Suprapubic skin (tissue), 4 donors: ENCODE results near the gene ZNF804A. TPM values are rescaled to one million over a fixed set of nuclear protein-coding genes. Genes with fewer than 3 reads are reported as not detected.

Source experiments
- DNase-seq, 2 donors: peaks; one replicate each; pipeline ENCODE4 v3.0.0-alpha.2; 2019; ENCODE audit warnings: low spot score in 2 of 2
- H3K27ac ChIP-seq: fragments of 200-600 bp; sonication (generic); one replicate; pipeline ENCODE4 v1.5.1; 2019
- H3K27me3 ChIP-seq: fragments of 200-600 bp; sonication (generic); one replicate; pipeline ENCODE4 v1.5.1; 2019
- H3K36me3 ChIP-seq: fragments of 200-600 bp; sonication (generic); one replicate; pipeline ENCODE4 v1.5.1; 2019
- H3K4me1 ChIP-seq: fragments of 200-600 bp; sonication (generic); one replicate; pipeline ENCODE4 v1.5.1; 2019
- H3K4me3 ChIP-seq: fragments of 200-600 bp; sonication (generic); one replicate; pipeline ENCODE4 v1.5.1; 2019; ENCODE audit warnings: mild to moderate bottlenecking
- H3K9me3 ChIP-seq: fragments of 200-600 bp; sonication (generic); one replicate; pipeline ENCODE4 v1.5.1; 2019
- CTCF ChIP-seq, 2 donors: fragments of 200-600 bp in 1 of 2; fragments of 450-650 bp in 1 of 2; sonication (generic) in 1 of 2; IDR thresholded peaks; one replicate each; pipeline ENCODE4 v1.5.1; 2016 to 2019; ENCODE audit warnings: antibody characterized with exemption in 2 of 2, mild to moderate bottlenecking in 1 of 2, moderate library complexity in 1 of 2
- EP300 ChIP-seq: sonication (generic); formaldehyde crosslinking; IDR thresholded peaks from one replicate; pipeline ENCODE4 v1.6.1; 2017; ENCODE audit warnings: antibody characterized with exemption
- POLR2A ChIP-seq, 2 donors: fragments of 450-650 bp; IDR thresholded peaks; one replicate each; pipeline ENCODE4 v1.6.1; 2017; ENCODE audit warnings: antibody characterized with exemption in 2 of 2, mild to moderate bottlenecking in 2 of 2, moderate library complexity in 2 of 2
- POLR2AphosphoS5 ChIP-seq, 3 donors: sonication (generic); formaldehyde crosslinking; IDR thresholded peaks; one replicate each; pipeline ENCODE4 v1.6.1; 2017; ENCODE audit warnings: antibody characterized with exemption in 3 of 3
- WGBS: methylation state at CpG from one replicate; pipeline ENCODE4 v1.1.5; 2018; 5-methylcytosine and 5-hydroxymethylcytosine counted together
- total RNA-seq, 4 donors: library from RNA; depleted of rRNA; stranded (reverse); fragments of >200 nt; gene quantifications; one replicate each; pipeline ENCODE4 v1.1.0, GENCODE V29; 2016

Gene ZNF804A
- total RNA-seq, 4 donors from 2014 or later, result 1.0 TPM; not detected in 3

GRCh38 chr2:184793176-184793575, 194.8 kb downstream of the ZNF804A start:
- no peak for DNase-seq
- Histone ChIP-seq H3K27me3 (no peaks in the 10 kb centered on the region), H3K4me1 (no peaks in the 10 kb centered on the region), H3K27ac (no peak overlapping the region), H3K9me3 (no peaks in the 10 kb centered on the region), H3K4me3 (no peak overlapping the region), H3K36me3 (no peaks in the 10 kb centered on the region)
- TF ChIP-seq POLR2AphosphoS5 (IDR thresholded peaks at IDR 0.05) (no peak), CTCF (IDR thresholded peaks at IDR 0.05) (no peak), POLR2A (IDR thresholded peaks at IDR 0.05) (no peak), EP300 (no peak)
- 95% methylated on average over 1 of the region's 1 CpG for WGBS

DNA sequence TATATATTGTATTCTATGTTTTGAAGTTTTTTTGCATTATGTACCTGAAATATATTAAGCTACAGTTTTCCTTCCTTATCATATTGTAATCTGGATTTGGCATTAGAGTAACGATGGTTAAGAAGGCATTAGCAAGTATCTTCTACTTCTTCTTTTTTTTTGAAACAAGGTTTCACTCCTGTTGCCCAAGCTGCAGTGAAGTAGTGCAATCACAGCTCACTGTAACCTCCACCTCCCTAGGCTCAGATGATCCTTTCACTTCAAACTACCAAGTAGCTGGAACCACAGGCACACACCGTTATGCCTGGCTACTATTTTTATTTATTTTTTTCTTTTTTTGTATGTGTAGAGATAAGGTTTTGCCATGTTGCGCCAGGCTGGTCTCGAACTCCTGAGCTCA, 201.1 kb downstream of the ZNF804A start:
- Histone ChIP-seq H3K36me3 (no peaks in the 10 kb centered on the region), H3K4me1 (no peaks in the 10 kb centered on the region), H3K4me3 (no peak overlapping the region), H3K9me3 (no peaks in the 10 kb centered on the region), H3K27me3 (no peaks in the 10 kb centered on the region), H3K27ac (no peak overlapping the region)
- TF ChIP-seq CTCF (IDR thresholded peaks at IDR 0.05) (no peak), POLR2A (IDR thresholded peaks at IDR 0.05) (no peak), POLR2AphosphoS5 (IDR thresholded peaks at IDR 0.05) (no peak), EP300 (no peak)
- no peak for DNase-seq
- WGBS, result 86% methylated on average over 4 of the region's 4 CpGs

- no peak overlapping the region for H3K27ac ChIP-seq
- H3K9me3 ChIP-seq, result no peaks in the 10 kb centered on the region
- TF ChIP-seq POLR2AphosphoS5 (IDR thresholded peaks at IDR 0.05), result no peak
- no peak for TF ChIP-seq CTCF (IDR thresholded peaks at IDR 0.05)
- no peak for TF ChIP-seq EP300
- no peak for TF ChIP-seq POLR2A (IDR thresholded peaks at IDR 0.05)
- H3K4me3 ChIP-seq, result no peak overlapping the region
- H3K4me1 ChIP-seq, result no peaks in the 10 kb centered on the region
- 61% methylated on average over 3 of the region's 3 CpGs for WGBS
- no peaks in the 10 kb centered on the region for H3K36me3 ChIP-seq
- no peak for DNase-seq
- no peaks in the 10 kb centered on the region for H3K27me3 ChIP-seq
Observed at GRCh38 chr2:184814421-184814820, 216.1 kb downstream of the ZNF804A start.

DNA sequence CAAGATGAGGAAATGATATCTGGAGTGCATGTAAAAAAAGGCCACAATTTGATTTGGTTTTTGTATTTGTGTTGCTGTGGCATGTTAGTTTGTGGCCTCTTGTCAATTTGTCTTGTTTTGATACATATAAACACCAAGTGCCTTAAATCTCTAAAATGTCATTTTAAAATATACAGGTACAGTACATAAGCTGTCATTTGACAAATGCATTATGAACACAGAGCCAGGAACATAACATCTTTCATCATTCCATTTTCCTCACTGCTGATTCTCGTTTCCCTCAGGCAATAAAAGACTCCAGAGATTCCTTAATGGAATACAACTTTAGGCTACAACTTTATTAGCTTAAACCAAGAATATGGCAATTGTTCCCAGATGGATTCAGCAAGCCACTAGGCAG, 217.5 kb downstream of the ZNF804A start:
- Histone ChIP-seq H3K9me3 (no peaks in the 10 kb centered on the region), H3K4me3 (no peak overlapping the region), H3K27me3 (no peaks in the 10 kb centered on the region), H3K27ac (no peak overlapping the region), H3K36me3 (no peaks in the 10 kb centered on the region), H3K4me1 (no peaks in the 10 kb centered on the region)
- 21% methylated on average over 1 of the region's 1 CpG for WGBS
- no peak for DNase-seq
- no peak for TF ChIP-seq POLR2A (IDR thresholded peaks at IDR 0.05)
- TF ChIP-seq POLR2AphosphoS5 (IDR thresholded peaks at IDR 0.05), result no peak
- no peak for TF ChIP-seq CTCF (IDR thresholded peaks at IDR 0.05)
- TF ChIP-seq EP300, result no peak

DNA sequence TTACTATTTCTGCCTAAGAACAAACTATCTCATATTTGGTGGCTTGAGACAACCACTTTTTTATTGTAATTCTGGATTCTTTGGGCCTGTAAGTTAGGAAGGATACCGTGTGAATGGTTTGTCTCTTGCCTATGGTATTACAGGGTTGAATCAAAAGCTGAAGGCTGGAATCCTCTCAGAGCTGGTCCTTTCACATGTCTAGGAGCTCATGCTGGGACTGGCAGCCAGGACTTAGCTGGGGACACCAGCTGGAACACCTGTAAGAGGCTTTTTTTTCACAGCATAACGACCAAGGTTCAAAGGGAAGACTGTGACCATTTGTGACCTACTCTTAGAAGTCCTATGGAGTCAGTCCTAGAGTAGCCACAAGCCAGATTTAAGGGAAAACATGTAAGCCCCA, 226.3 kb downstream of the ZNF804A start:
- TF ChIP-seq POLR2AphosphoS5 (IDR thresholded peaks at IDR 0.05), result no peak
- no peak for TF ChIP-seq POLR2A (IDR thresholded peaks at IDR 0.05)
- no peak for TF ChIP-seq EP300
- no peak for TF ChIP-seq CTCF (IDR thresholded peaks at IDR 0.05)
- Histone ChIP-seq H3K36me3 (no peaks in the 10 kb centered on the region), H3K4me3 (no peak overlapping the region), H3K9me3 (no peaks in the 10 kb centered on the region), H3K27ac (no peak overlapping the region), H3K4me1 (no peaks in the 10 kb centered on the region), H3K27me3 (no peaks in the 10 kb centered on the region)
- WGBS, result 60% methylated on average over 2 of the region's 2 CpGs
- DNase-seq, result no peak
